COLO668 (cell line): ENCODE results near the gene NFAT5.
"Not testable (repeated sequence)": the region's sequence is repeated elsewhere in the genome, so short reads cannot be mapped to it uniquely, and the experiment has no call there.

ENCODE experiments used
- DNase-seq: peaks from one replicate; lab custom pipeline; 2025; ENCODE audit not compliant: unreplicated experiment; lab: John Stamatoyannopoulos, UW

Gene NFAT5

GRCh38 chr16:69637206-69637865, 71.6 kb downstream of the NFAT5 start:
- DNase-seq: not testable (repeated sequence)

GRCh38 chr16:69643997-69644396, 78.2 kb downstream of the NFAT5 start:
- DNase-seq: not testable (repeated sequence)

DNA sequence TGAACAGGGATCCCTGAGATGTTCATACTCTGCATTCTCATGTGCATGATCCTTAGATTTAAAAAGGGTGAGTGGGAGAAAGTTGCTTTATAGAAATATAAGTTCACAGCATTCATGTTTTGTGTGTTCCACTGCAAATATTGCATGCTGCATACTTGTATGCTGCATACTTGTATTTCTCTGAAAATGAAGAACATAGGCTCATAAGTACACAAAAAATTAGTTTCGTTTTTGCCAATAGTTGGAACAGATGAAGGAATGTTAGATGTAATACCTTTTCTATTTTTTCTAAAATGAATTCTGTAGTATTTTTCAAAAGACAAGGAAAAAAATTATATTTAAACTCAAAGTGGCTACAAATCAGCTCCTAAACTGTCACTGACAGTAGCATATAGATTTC, 79.0 kb downstream of the NFAT5 start:
- no peak for DNase-seq

GRCh38 chr16:69647020-69647419, 81.3 kb downstream of the NFAT5 start:
- no peak for DNase-seq

- no peak for DNase-seq
Observed at GRCh38 chr16:69651217-69651616, 85.5 kb downstream of the NFAT5 start.

DNA sequence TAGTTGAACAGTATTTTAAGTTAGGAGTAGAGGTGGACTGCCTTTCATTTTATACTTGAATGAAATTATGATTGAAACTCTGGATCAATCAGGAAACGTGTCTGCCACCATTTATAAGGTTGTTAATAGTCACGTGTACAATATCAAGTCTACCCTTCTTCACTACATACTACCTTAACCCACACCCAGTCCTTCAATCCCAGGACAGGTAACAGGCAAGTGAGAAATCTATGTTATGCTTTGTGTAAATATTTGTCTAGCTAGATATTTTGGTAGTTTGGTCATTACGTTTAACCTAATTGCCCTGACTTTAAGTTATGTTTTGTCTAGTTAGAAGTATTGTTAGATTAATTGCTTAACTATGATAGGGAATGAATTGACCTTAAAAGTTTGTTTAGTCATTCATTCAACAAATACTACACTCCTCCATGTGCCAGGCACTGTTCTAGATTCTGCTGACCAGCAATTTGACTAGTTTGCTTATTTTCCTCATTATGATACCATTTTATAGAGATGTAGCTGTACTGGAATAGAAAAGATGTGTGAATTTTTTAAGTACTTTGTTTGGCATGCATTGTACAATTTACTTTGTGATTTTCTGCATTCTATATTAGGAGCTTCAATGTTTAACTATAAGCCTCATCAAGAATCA, 88.6 kb downstream of the NFAT5 start:
- DNase-seq: no peak

DNA sequence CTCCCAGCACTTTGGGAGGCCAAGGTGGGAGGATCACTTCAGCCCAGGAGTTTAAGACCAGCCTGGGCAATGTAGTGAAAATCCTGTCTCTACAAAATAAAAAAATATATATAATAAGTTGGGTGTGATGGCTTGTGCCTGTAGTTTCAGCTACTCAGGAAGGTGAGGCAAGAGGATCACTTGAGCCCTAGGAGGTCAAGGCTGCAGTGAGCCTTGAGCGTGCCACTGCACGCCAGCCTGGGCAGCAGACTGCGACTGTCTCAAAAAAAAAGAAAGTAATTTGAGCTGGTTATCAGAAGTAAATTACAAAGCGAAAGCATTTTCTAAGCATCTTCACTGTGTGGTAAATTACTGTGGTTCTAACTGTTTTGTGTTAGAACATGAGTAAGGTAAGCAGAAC, 94.4 kb downstream of the NFAT5 start:
- no peak for DNase-seq

GRCh38 chr16:69662901-69663300, 97.1 kb downstream of the NFAT5 start:
- DNase-seq: no peak

DNA sequence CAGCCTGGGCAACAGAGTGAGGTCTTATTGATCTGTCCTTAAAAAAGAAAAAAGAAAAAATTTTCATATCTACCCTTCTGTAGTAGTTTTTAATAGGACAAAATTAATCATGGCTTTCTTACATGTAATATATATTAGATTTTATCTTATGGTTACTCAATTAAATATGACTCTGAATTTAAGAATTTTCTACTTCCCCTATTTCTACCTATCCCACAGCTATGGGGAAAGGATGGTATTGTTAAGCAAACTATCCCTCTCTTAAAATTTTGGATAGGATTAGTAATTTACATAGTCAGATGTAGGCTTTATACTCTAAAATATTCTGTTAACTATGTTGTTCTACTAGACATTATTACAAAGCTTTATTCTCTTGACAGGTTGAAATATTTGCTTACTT, 98.1 kb downstream of the NFAT5 start:
- DNase-seq: no peak

GRCh38 chr16:69669577-69669976, 103.8 kb downstream of the NFAT5 start:
- DNase-seq: no peak

DNA sequence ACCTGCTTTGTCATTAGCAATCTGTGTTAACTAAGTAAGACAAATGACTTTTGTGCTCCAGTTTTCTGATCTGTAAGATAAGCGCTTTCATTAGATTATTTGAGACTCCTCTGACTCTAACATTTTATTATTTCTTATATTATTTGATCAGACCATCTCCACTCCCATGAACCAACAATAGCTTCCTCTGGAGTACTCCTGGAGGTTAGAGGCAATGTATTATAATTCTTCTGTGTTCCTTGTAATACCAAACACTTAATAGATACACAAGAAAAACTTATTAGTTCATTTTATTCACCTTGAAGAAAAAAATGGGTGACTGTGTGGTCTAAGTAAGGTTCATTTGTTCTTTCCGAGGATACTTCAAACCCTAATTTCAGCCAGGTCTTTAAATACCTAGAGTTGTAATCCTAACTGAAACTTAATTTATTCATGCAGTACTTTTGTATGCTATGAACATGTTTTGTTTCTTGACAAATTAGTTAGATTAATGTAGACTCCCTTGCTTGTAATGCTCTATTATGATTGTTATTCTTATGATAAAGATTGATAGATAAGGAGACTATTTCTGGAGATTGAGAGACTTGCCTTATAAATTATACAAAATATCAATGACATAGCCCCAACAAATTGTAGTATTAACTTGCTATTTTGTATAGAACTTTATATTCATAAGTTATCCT, 106.7 kb downstream of the NFAT5 start:
- no peak for DNase-seq

- DNase-seq: no peak
Observed at GRCh38 chr16:69672998-69673713, 107.4 kb downstream of the NFAT5 start.

GRCh38 chr16:69680358-69680757, 114.6 kb downstream of the NFAT5 start:
- DNase-seq: no peak

- no peak for DNase-seq
Observed at GRCh38 chr16:69688589-69688988, 122.8 kb downstream of the NFAT5 start.

DNA sequence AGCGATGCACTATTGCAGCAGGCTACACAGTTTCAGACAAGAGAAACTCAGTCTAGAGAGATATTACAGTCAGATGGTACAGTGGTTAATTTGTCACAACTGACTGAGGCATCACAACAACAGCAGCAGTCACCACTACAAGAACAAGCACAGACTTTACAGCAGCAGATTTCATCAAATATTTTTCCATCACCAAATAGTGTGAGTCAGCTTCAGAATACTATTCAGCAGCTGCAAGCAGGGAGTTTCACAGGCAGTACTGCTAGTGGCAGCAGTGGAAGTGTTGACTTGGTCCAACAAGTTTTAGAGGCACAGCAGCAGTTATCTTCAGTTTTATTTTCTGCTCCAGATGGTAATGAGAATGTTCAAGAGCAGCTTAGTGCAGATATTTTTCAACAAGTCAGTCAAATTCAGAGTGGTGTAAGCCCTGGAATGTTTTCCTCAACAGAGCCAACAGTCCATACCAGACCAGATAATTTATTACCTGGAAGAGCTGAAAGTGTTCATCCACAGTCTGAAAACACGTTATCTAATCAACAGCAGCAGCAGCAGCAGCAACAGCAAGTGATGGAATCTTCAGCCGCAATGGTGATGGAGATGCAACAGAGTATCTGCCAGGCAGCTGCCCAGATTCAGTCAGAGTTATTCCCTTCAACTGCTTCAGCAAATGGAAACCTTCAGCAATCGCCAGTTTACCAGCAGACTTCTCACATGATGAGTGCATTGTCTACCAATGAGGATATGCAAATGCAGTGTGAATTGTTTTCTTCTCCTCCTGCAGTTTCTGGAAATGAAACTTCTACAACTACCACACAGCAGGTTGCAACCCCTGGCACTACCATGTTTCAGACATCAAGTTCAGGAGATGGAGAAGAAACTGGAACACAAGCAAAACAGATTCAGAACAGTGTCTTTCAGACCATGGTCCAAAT, 126.5 kb downstream of the NFAT5 start:
- no peak for DNase-seq

DNA sequence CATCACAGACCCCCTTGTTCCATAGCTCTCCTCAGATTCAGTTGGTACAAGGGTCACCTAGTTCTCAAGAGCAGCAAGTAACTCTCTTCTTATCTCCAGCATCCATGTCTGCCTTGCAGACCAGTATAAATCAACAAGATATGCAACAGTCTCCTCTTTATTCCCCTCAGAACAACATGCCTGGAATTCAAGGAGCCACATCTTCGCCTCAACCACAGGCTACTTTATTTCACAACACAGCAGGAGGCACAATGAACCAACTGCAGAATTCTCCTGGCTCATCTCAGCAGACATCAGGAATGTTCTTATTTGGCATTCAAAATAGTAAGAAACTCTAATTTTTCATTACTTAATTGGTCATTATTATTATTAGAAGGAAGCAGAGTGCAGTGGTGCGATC, 128.2 kb downstream of the NFAT5 start:
- DNase-seq: no peak

DNA sequence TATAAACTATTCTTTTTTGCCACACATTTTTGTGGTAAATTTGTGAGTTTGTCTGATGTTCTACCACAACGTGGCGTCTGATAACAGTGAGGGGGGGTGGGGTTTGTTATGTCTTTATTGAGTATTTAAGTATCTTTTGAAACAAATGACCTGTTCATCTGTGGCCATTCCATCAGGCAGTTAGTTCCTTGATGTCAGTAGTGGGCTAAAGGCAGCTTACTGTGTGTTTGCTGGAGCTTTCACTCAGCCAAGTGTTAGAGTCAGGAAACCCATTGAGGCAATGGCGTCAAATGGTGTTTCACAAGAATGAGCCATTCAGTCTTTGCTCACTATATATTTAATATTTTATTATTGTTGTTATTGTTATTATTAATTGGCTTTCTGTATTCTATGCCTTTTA, 132.6 kb downstream of the NFAT5 start:
- no peak for DNase-seq

DNA sequence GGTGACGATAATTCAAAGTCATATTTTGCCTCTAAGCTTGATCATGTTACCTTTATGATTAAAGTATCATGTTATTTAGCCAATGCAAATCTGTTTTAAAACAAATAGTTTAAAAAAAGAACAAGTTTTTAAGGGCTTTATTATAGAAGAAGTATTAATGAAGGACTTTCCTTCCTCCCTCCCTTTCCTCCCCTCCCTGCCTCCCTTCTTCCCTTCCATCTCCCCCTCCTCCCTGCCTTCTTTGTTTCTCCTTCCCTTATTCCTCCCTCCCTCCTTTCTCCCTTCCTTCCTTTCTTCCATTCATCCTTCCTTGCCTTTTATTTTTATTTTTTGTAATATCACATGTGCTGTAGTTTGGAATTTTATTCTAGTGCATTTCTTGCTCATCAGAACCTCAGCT, 134.1 kb downstream of the NFAT5 start:
- no peak for DNase-seq

- DNase-seq: no peak
Observed at GRCh38 chr16:69701452-69701851, 135.7 kb downstream of the NFAT5 start.

- no peak for DNase-seq
Observed at GRCh38 chr16:69701866-69702265, 136.1 kb downstream of the NFAT5 start.

DNA sequence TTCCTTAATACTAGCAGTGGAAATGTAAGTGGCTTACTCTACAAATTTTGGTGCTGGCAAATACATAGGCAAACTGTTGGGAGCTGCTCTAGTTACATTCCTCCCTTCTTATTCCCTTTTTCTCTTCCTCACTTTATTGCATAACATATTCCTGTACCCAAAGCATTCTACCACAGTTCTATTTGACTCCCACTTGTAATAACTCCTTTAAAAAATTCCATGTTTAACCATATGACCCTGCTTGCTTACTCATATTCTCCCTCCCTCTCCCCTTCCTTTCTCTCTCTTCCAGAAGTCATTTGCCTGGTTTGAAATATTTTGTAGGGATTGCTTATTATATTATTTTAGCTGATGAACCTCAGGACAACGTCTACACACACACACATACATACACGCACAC, 137.9 kb downstream of the NFAT5 start:
- no peak for DNase-seq
